ENCODE data around the gene KIR3DL1.

DNA sequence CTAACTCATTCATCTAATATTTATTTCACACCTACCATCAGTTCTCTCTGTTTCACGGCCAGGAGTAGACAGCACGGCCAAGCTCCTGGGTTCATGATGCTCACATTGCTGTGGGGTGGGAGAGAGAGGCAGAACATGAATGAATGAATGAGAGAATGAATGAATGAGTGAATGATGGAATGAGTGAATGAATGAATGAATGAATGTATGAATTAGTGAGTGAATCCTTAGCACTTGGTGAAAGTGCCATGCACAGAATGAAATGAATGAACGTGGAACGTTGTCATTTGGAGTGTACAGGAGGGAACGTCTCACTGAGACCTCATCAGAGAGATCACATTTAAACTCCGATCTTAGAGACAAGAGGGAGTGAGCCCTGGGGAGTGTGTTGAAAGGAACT, 24.8 kb upstream of the KIR3DL1 start:
- TF ChIP-seq, protein P1, sequence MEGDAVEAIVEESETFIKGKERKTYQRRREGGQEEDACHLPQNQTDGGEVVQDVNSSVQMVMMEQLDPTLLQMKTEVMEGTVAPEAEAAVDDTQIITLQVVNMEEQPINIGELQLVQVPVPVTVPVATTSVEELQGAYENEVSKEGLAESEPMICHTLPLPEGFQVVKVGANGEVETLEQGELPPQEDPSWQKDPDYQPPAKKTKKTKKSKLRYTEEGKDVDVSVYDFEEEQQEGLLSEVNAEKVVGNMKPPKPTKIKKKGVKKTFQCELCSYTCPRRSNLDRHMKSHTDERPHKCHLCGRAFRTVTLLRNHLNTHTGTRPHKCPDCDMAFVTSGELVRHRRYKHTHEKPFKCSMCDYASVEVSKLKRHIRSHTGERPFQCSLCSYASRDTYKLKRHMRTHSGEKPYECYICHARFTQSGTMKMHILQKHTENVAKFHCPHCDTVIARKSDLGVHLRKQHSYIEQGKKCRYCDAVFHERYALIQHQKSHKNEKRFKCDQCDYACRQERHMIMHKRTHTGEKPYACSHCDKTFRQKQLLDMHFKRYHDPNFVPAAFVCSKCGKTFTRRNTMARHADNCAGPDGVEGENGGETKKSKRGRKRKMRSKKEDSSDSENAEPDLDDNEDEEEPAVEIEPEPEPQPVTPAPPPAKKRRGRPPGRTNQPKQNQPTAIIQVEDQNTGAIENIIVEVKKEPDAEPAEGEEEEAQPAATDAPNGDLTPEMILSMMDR (IDR thresholded peaks at IDR 0.05; ENCODE audit: low read length): no peak
- no peak for TF ChIP-seq EZH2 (IDR thresholded peaks at IDR 0.05; ENCODE audit: borderline replicate concordance, low read length)

Measured in OCI-LY1 (cell line).